ENCODE data around the gene R3HDM2. TPM values are rescaled to one million over a fixed set of nuclear protein-coding genes. Genes with fewer than 3 reads are reported as not detected.

The R3HDM2 gene
- total and polyA plus RNA-seq, 2 of the 13 experiments (the other 11 are each of a cell fraction or from before 2014, with no cell fraction given) = 11.1 to 23.5 TPM

DNA sequence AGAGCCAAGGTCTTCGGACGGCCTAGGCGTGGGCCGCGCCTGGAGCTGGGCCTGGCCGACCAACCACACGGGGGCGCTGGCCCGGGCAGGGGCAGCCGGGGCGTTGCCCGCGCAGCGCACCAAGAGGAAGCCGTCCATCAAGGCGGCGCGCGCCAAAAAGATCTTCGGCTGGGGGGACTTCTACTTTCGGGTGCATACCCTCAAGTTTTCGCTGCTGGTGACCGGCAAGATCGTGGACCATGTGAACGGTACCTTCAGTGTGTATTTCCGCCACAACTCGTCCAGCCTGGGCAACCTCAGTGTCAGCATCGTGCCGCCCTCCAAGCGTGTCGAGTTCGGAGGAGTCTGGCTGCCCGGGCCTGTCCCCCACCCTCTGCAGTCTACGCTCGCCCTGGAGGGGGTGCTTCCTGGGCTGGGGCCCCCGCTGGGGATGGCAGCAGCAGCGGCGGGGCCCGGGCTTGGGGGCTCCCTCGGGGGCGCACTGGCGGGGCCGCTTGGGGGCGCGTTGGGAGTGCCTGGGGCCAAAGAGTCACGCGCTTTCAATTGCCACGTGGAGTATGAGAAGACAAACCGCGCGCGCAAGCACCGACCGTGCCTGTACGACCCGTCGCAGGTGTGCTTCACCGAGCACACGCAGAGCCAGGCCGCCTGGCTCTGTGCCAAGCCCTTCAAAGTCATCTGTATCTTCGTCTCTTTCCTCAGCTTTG, 205.7 kb downstream of the R3HDM2 start (continued):
- TF ChIP-seq, protein P1, sequence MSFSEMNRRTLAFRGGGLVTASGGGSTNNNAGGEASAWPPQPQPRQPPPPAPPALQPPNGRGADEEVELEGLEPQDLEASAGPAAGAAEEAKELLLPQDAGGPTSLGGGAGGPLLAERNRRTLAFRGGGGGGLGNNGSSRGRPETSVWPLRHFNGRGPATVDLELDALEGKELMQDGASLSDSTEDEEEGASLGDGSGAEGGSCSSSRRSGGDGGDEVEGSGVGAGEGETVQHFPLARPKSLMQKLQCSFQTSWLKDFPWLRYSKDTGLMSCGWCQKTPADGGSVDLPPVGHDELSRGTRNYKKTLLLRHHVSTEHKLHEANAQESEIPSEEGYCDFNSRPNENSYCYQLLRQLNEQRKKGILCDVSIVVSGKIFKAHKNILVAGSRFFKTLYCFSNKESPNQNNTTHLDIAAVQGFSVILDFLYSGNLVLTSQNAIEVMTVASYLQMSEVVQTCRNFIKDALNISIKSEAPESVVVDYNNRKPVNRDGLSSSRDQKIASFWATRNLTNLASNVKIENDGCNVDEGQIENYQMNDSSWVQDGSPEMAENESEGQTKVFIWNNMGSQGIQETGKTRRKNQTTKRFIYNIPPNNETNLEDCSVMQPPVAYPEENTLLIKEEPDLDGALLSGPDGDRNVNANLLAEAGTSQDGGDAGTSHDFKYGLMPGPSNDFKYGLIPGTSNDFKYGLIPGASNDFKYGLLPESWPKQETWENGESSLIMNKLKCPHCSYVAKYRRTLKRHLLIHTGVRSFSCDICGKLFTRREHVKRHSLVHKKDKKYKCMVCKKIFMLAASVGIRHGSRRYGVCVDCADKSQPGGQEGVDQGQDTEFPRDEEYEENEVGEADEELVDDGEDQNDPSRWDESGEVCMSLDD (CRISPR knock-in tag; IDR thresholded peaks at IDR 0.05; ENCODE audit: borderline replicate concordance) = no peak
- TF ChIP-seq CHCHD3 (CRISPR knock-in tag; IDR thresholded peaks at IDR 0.05) = no peak
- TF ChIP-seq ZIK1 (CRISPR knock-in tag; IDR thresholded peaks at IDR 0.05; ENCODE audit: borderline replicate concordance, low read depth) = no peak
- peak; percentile 74 for TF ChIP-seq ZFX (CRISPR knock-in tag; IDR thresholded peaks at IDR 0.05; ENCODE audit: low read depth)
- no peak for TF ChIP-seq SCMH1 (CRISPR knock-in tag; IDR thresholded peaks at IDR 0.05; ENCODE audit: borderline replicate concordance)
- TF ChIP-seq, protein P2, sequence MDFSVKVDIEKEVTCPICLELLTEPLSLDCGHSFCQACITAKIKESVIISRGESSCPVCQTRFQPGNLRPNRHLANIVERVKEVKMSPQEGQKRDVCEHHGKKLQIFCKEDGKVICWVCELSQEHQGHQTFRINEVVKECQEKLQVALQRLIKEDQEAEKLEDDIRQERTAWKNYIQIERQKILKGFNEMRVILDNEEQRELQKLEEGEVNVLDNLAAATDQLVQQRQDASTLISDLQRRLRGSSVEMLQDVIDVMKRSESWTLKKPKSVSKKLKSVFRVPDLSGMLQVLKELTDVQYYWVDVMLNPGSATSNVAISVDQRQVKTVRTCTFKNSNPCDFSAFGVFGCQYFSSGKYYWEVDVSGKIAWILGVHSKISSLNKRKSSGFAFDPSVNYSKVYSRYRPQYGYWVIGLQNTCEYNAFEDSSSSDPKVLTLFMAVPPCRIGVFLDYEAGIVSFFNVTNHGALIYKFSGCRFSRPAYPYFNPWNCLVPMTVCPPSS (IDR thresholded peaks at IDR 0.05) = no peak
- no peak for TF ChIP-seq KLF11 (CRISPR knock-in tag; IDR thresholded peaks at IDR 0.05)
- TF ChIP-seq, protein P3, sequence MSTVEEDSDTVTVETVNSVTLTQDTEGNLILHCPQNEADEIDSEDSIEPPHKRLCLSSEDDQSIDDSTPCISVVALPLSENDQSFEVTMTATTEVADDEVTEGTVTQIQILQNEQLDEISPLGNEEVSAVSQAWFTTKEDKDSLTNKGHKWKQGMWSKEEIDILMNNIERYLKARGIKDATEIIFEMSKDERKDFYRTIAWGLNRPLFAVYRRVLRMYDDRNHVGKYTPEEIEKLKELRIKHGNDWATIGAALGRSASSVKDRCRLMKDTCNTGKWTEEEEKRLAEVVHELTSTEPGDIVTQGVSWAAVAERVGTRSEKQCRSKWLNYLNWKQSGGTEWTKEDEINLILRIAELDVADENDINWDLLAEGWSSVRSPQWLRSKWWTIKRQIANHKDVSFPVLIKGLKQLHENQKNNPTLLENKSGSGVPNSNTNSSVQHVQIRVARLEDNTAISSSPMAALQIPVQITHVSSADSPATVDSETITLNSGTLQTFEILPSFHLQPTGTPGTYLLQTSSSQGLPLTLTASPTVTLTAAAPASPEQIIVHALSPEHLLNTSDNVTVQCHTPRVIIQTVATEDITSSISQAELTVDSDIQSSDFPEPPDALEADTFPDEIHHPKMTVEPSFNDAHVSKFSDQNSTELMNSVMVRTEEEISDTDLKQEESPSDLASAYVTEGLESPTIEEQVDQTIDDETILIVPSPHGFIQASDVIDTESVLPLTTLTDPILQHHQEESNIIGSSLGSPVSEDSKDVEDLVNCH (CRISPR knock-in tag; IDR thresholded peaks at IDR 0.05) = no peak
- TF ChIP-seq ZNF772 (CRISPR knock-in tag; IDR thresholded peaks at IDR 0.05) = no peak
- TF ChIP-seq KDM2A (CRISPR knock-in tag; IDR thresholded peaks at IDR 0.05; ENCODE audit: borderline replicate concordance, low read depth) = 0 out of 2 replicates have a peak, but pooled peaks have one; percentile 21
- no peak for TF ChIP-seq ZNF724P (CRISPR knock-in tag; IDR thresholded peaks at IDR 0.05; ENCODE audit: borderline replicate concordance)
- TF ChIP-seq, protein P4, sequence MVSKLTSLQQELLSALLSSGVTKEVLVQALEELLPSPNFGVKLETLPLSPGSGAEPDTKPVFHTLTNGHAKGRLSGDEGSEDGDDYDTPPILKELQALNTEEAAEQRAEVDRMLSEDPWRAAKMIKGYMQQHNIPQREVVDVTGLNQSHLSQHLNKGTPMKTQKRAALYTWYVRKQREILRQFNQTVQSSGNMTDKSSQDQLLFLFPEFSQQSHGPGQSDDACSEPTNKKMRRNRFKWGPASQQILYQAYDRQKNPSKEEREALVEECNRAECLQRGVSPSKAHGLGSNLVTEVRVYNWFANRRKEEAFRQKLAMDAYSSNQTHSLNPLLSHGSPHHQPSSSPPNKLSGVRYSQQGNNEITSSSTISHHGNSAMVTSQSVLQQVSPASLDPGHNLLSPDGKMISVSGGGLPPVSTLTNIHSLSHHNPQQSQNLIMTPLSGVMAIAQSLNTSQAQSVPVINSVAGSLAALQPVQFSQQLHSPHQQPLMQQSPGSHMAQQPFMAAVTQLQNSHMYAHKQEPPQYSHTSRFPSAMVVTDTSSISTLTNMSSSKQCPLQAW (CRISPR knock-in tag; IDR thresholded peaks at IDR 0.05) = no peak
- no peak for TF ChIP-seq GATA4 (IDR thresholded peaks at IDR 0.05; ENCODE audit: borderline replicate concordance, low read depth)
- TF ChIP-seq, protein P5, sequence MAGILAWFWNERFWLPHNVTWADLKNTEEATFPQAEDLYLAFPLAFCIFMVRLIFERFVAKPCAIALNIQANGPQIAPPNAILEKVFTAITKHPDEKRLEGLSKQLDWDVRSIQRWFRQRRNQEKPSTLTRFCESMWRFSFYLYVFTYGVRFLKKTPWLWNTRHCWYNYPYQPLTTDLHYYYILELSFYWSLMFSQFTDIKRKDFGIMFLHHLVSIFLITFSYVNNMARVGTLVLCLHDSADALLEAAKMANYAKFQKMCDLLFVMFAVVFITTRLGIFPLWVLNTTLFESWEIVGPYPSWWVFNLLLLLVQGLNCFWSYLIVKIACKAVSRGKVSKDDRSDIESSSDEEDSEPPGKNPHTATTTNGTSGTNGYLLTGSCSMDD (CRISPR knock-in tag; IDR thresholded peaks at IDR 0.05) = no peak
- TF ChIP-seq, protein P6, sequence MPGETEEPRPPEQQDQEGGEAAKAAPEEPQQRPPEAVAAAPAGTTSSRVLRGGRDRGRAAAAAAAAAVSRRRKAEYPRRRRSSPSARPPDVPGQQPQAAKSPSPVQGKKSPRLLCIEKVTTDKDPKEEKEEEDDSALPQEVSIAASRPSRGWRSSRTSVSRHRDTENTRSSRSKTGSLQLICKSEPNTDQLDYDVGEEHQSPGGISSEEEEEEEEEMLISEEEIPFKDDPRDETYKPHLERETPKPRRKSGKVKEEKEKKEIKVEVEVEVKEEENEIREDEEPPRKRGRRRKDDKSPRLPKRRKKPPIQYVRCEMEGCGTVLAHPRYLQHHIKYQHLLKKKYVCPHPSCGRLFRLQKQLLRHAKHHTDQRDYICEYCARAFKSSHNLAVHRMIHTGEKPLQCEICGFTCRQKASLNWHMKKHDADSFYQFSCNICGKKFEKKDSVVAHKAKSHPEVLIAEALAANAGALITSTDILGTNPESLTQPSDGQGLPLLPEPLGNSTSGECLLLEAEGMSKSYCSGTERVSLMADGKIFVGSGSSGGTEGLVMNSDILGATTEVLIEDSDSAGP (CRISPR knock-in tag; IDR thresholded peaks at IDR 0.05; ENCODE audit: borderline replicate concordance) = peak; percentile 58; the same call in 1 of the 2 replicates
- no peak for TF ChIP-seq ZNF260 (CRISPR knock-in tag; IDR thresholded peaks at IDR 0.05; ENCODE audit: borderline replicate concordance, low read depth)
- no peak for TF ChIP-seq ZNF879 (CRISPR knock-in tag; IDR thresholded peaks at IDR 0.05)
- no peak for TF ChIP-seq RFX3 (CRISPR knock-in tag; IDR thresholded peaks at IDR 0.05)
